HG02571 (cell line): ENCODE results near the gene WDFY1.
A peak's percentile ranks its signal among the peaks of the same experiment; 100 is the strongest.

Source experiments
- ATAC-seq: cut with Tn5 transposase; IDR thresholded peaks from one replicate; pipeline ENCODE4 v1.9.1; 2021; ENCODE audit warnings: mild to moderate bottlenecking, moderate library complexity; ENCODE audit not compliant: unreplicated experiment

WDFY1 gene

DNA sequence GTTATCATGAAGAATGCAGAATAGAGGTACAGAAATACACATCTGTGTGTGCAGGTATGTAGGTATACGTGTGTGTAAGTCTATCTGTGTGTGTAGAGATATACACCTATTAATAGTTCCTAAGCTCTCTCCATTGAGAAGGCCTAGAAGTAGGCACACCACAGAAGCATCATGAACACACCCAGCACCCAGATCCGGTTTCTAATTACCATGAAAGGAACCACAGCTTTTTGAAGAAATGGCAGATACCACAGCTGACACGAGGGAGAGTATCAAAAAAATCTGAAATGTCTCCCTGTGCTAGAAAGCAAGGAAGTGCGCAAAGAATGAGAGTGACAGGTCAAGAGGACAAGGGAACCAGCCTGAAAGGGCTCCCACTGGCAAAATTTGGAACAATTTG, 80.0 kb downstream of the WDFY1 start:
- ATAC-seq, result no peak

DNA sequence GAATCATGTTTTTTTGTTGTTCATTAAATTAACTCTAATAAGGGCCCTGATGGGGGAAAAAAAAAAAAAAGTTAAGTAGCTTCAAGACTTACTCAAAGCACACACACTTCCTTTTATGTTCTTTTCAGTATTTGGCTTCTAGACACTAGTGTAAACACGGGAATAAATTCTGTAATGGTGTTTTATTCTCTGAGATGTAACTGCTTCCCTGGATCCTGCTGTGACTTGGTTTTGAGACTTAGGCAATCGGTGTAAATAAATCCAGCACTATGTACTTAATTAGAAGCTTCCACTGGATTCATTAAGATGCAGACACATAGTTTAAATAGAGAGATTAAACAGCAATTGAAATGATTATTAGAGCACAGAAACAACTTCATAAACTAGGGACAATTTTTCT, 81.6 kb downstream of the WDFY1 start:
- no peak for ATAC-seq

DNA sequence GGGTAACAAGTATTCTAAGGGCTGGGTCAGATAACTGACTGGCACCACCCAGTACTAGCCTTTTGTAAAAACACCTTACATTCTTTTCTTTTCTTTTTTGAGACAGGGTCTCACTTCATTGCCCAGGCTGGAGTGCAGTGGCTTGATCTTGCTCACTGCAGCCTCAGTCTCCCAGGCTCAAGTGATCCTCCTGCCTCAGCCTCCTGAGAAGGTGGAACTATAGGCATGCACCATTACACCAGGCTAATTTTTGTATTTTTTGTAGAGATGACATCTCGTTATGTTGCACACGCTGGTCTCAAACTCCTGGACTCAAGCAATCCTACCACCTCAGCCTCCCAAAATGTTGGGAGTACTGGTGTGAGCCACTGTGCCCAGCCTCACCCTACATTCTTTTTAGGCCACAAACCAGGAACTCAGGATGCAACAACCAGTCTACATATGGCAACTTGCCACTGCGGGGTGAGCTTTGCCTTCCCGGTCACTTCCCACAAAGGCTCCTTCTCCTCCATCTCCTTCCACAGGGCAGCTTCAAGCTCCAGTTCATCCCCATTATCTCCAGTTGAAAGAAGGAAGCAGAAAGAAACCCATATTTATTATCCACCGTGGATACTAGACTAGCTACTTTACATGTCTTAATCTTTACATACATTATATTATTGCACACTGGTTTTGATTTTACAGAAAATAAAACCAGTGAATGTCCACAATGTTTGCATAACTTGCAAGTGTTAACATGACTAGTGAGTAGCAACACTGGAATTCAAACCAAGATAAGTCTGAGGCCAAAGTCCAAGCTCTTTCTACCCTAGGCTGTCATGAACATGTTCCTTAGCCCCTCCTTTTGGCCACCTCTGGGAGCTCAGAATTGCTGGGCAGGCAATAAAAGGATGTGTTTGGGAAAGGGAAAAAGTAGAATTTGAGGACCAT, 84.1 kb downstream of the WDFY1 start:
- ATAC-seq, result no peak

DNA sequence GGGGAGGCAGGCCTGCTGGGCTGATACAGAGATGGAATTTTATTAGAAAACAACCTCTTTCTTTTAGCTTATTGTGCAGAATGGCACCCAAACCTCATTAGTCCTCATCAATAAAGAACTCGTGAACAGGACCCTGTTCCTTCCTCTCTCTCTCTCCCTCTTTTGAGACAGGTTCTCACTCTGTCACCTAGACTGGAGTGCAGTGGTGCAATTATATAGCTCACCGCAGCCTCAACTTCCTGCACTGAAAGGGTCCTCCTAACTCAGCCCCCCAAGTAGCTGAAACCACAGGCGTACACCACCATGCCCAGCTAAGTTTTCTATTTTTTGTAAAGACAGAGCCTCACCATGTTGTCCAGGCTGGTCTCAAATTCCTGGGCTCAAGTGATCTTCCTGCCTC, 86.1 kb downstream of the WDFY1 start:
- ATAC-seq, result no peak

DNA sequence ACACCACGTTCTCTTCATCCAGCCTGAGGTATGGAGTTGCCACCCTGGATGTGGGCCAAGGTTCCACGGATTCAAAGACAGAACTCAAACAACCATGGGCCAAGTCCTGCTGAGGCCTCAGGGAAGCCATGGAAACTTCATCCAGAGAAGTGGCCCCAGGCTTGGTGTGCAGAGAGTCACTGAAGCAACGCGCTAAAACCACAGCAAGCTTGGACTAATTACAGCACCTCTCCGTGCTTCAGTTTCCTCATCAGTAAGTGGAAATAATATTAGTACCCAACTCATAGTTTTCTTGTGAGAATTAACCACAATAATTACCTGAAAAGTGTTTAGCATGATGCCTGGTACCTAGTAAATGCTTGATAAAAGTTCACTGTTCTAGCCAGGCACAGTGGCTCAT, 88.6 kb downstream of the WDFY1 start:
- no peak for ATAC-seq

DNA sequence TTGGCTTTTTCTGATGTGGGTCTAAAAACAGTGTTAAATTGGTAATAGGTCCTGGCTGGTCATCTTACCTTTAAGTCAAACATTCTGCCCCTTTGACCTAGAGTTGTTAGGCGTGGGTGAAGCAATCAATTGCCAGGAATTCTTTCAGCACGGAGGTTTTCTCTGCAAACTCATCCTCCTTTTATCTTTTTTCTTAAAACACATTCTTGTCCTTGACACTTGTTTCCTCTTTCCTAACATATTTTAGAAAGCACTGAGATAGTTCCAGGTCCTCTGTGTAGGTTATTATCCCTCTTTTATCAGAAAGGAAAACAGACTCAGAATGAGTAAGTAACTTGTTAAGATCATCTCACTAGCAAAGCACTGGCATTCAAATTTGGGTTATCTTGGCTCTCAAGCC, 89.1 kb downstream of the WDFY1 start:
- no peak for ATAC-seq

DNA sequence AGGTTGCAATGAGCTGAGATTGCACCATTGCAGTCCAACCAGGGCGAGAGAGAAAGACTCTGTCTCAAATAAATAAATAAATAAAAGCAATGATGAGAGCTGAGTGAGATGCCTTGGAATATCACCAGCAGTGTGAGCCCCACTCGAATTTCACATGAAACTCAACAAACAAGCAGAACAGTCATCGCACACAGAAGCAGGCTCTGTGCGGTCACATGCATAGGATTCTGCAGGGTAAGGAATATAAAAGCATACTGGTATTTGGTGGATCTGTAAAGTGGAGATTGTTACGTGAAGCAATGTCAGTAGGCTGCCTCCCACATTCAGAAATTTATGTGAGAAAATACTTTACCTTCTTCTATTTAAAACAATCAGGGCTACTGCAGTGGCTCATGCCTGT, 89.7 kb downstream of the WDFY1 start:
- ATAC-seq, result no peak

DNA sequence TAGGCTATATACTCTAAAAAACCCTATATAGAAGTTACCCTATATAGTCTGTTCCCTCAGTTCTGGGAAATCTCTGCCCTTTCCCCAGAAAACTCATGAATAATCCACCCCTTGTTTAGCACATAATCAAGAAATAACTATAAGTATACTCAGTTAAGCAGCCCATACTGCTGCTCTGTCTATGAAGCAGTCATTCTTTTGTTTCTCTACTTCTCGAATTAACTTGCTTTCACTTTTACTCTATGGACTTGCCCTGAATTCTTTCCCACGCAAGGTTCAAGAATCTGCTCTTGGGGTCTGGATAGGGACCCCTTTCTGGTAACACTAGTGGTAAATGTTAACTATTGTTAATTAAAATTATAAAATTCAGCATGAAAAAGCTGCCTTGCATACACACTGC, 90.4 kb downstream of the WDFY1 start:
- ATAC-seq, result peak; percentile 54

DNA sequence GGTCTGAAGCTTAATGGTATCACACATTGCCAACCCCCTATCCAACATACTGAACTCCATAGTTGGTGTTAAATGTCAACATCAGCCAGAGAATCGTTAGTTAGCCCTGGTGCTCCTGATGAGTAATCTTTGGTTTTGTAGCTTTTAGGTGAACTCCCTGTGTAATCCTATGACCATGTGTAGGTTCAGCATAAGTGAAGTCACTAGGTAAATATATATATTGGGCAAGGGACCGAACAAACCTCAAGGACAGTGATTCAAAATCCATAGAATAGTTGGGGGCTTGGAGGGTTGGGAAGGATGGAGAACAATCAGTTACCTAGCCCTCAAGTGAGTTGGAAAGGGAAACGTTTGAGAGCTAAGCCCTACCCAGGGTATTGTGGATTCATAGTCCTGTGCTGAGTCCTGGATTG, 91.7 kb downstream of the WDFY1 start:
- no peak for ATAC-seq

DNA sequence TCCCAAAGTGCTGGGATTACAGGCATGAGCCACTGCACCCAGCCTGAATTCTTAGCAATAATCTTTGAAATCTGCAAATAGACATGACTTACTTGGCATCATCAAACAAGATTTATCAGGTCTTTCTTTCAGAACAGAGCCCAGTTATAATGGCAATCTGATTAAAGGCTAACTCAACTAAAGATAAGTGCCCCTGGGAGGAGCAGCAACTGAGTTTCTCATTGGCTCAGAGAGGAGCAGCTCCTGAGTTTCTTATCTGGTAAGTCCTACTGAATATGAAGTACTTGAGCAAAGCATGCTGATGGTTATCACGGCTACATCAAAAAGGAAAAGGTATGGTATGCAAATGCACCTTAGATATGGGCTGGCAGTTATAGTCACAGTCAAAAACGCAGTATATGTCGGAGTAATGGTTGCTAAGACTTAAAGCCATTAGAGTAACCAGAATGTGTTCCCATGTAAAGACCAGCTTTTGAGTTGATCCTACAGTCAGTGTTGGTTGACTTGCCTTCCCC, 92.8 kb downstream of the WDFY1 start:
- no peak for ATAC-seq

DNA sequence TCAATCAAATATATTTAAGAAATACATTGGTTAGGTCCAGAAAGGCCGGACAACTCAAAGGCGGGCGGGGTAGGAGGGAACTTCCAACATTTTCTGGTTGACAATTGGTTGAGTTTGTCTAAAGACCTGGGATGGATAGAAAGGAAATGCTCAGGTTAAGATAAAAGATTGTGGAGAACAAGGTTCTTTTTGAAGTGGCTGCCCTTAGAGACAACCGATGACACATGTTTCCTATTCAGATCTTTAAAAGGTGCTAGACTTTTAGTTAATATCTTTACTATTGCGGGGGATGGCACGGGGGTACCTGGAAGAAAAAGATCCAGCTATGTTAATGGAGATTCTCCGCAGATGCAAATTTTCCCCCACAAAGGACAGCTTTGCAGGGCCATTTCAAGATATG, 97.7 kb downstream of the WDFY1 start:
- no peak for ATAC-seq

DNA sequence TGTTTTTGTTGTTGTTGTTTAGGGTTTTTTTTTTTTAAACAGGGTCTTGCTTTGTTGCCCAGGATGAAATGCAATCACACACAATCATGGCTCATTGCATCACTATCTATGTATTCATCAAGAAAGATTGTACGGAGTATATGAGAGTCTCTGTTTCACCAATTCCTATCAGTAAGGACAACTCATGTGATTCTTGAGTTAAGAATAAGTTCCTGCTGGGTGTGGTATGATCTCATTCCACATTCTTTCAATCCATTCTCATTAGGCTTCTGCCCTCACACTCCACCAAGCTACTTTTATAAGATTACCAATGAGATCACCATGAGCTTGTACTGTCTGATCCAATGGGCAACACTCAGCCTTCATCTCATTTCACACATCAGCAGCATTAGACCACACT, 98.6 kb downstream of the WDFY1 start:
- no peak for ATAC-seq

DNA sequence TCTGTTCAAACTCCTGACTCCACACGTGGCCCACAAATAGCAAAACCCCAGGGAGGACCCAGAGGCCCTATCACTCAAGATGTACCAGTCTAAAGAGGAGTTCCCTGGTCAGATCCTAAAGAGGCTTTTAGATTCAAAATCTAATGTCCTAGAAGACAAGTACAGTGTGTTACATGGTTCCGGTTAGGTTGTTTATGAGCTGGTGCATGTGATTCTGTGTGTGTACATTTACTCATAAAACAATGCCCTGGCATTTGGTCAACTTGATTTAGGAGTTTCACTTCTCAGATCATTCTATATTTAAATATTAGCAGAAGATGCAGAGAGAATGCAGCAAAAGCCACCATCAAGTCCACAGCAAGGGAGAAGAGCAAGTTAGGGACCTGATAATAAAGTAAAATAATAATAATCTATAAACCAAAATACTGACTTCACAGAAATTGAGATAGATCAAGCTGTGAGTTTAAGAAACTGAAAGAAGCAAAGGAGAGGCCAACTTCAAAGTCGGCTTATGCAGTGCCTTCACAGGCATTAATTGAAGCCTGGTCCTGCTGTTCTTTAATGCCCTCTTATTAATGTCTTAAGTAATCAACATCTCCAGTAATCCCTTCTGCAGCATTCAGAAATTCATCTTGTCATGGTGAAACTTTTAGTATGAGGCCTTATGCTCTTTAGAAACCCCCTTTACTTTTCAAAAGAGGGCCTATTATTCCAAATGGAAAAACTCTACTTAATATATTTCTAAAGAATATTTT, 103.5 kb downstream of the WDFY1 start:
- ATAC-seq, result no peak

DNA sequence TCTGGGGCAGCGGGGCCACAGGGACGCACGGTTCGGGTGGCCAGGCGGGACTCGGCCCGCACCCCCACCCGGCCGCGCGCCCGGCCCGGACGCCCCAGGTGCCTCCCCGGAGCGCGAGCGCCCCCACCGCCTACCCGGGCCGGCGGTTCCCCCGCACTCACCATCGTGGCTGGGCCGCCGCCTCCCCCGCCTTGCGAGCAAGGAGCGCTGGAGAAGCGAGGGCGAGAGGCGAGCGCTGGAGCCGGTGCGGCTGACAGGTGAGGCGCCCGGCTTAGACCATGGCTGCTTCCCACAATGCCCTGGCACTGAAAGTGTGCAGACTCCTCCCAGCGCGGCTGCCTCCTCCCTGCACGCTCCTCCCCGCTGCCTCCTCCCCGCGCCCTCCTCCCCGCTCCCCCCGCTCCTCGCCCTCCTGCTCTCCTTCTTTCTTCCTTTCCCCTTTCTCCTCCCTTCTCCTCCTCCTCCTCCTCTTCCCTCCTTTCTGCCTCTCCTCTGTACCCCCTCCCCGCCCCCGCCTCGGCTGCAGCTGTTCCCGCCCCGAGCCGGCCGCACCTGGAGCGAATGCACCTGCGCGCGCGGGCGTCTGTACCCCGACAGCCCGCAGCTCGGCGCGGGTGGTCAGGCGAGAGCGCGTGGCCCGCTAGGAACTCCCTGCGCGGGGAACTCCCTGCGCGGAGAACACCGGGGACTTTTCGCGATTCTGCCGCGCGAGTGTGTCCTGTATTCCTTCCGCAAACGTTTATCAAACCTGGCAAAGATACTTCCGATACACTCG, 107.7 kb downstream of the WDFY1 start, which contains the start of gene AP1S3:
TSS of gene AP1S3 (minus strand) at position 296 of the 775 bp plus-strand sequence. CDS start at position 164, 132 bp downstream.
- ATAC-seq, result peak; percentile 80

DNA sequence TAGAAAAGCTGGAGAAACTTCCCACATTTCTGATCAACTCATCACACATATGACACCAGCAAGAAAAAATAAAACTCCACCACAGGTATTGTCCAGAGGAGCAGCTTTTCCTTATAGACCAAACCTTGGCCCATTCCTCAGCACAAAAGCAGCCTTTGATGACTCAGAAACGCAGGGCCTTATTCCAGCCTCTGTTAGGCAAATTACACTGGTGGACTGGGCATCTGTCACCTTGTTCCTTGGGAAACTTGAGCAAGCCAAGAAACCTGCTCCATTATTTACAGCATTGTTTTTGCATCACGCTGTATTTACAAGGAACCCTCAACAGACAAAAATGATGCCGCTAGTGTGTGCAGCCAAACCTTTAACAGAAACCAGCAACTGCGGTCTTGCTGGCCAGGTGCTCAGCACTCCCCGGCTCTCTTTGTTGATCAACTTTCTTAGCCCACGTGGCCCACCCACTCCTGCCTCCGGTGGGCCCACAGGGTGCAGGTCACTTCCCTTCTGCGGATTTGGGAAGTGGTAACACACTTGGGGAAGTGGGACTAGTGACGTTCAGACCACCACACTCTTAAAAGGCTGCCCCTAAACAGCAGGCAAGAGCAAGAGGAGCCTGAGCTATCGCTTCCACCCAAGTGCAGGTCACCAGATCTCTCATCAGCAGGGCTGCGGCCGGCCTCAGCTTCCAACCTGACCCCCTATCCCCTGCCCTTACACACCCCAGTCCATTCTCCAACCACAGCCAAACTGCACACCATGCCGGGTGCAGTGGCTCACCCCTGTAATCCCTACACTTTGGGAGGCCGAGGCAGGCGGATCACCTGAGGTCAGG, 109.2 kb downstream of the WDFY1 start:
- ATAC-seq, result peak; percentile 41

DNA sequence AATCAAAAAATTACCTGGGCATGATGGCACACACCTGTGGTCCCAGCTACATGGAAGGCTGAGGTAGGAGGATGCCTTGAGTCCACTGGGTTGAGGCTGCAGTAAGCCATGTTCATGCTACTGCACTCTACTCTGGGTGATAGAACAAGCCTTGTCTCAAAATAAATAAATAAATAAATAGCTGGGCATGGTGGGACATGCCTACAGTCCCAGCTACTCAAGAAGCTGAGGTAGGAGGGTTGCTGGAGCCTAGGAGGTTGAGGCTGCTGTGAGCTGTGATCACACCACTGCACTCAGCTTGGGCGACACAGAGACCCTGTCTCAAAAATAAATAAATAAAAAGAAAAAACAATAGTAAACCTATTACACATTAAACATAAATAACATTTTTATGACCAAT, 110.7 kb downstream of the WDFY1 start:
- no peak for ATAC-seq

DNA sequence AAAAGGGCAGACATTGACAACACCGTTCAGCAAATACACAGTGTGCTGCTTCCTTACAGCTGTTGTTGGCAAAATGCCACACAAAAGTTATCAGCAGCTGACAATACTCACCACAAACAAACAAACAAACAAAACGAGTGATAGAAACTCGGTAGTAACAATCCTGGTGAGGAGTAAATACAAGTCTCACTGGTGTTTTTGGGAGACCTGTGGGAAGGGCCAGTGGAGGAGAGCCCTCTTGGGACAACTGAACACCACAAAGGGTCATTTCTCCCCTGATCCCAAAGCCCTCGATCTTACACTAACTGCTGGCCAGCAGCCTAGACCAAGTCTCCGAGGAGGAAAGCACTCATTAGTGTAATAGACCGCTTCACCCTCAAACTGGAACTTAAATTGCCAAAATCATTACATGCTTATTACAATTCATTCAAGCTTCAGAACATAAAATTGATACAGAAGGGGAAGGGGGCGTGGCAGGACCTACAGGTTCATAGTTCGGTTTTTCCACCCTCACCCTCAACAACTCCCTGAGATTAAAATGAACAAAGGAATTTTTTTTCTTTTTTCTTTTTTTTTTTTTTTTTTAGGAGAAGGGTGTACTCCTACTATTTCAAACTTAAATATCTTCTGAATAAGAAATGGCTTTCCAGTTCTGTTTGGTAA, 112.8 kb downstream of the WDFY1 start:
- no peak for ATAC-seq

DNA sequence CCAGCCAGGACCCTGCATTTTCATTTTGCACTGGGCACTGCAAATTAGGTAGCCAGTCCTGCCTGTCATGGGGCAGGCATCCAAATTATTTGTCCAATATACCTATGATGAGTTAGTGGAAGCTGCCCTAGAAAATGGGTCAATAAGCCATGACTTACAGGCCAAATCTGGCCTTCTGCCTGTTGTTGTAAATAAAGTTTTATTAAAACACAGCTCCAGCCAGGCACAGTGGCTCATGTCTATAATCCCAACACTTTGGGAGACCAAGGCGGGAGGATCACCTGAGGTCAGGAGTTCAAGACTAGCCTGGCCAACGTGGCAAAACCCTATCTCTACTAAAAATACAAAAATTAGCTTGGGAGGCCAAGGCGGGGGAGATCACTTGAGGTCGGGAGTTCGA, 116.0 kb downstream of the WDFY1 start:
- ATAC-seq, result no peak

DNA sequence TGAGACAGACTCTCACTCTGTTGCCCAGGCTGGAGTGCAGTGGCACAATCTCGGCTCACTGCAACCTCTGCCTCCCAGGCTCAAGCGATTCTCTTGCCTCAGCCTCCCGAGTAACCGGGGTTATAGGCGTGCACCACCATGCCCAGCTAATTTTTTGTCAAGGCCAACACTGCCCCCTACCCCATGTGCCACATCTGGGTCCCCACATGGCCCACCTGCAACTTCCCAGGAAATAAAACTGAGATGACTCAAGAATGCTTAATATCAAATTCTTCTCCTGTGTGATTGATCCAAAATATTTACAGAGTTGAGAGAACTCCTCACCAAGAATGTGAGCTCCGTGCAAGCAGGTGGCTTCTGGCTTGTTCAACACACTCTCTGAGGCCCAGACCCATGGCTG, 116.8 kb downstream of the WDFY1 start:
- ATAC-seq, result no peak

DNA sequence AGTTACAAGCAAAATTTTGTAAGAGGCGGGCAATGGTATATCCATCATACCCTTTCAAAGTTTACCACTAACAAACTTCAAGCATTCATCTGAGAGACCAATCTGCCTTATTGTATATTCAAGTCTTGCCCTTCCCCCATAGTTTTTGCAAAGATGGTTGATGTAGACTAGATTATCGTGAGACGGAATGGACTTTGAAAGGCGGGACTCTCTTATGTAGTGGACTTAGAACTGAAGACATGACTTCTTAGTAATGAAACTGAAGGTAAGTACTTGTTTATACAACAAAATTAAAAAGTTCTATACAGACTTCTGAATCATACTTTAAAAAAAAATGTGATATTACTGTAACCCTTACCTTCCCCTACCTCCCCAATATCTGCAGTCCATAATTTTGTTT, 118.1 kb downstream of the WDFY1 start:
- ATAC-seq, result no peak
